ENCODE measurements around the gene DISP3. TPM values are rescaled to one million over a fixed set of nuclear protein-coding genes. Genes with fewer than 3 reads are reported as not detected.

Gene DISP3
- total and polyA plus RNA-seq, 2 experiments from 2014 or later = 0.10 TPM; not detected in 1

DNA sequence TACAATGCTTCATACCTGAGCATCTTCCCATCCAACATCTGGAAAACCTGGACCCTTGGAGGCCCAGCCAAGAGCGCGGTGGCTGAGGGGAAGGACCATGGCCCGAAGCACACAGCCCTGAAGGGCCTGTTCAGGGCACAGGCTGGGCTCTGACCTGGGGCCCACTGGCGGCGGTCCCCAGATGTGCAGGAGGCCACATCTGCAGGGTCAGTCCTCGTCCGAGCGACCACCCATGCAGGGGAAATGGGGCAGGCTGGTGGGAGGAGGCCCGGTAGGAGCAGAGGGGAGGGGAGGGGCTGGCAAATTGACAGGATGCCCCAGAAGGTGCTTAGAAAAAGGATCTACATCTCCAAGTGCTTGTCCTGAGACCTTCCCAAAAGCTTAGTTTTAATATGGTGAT is 59.9 kb downstream of the DISP3 start:
- peaks cover 4% of the 10 kb centered on the region for H3K27me3 ChIP-seq
- H2AFZ ChIP-seq = no peak overlapping the region
- 85% methylated on average over 9 of the region's 9 CpGs for WGBS (ENCODE audit: low lambda C conversion rate, missing lambda C conversion rate)

DNA sequence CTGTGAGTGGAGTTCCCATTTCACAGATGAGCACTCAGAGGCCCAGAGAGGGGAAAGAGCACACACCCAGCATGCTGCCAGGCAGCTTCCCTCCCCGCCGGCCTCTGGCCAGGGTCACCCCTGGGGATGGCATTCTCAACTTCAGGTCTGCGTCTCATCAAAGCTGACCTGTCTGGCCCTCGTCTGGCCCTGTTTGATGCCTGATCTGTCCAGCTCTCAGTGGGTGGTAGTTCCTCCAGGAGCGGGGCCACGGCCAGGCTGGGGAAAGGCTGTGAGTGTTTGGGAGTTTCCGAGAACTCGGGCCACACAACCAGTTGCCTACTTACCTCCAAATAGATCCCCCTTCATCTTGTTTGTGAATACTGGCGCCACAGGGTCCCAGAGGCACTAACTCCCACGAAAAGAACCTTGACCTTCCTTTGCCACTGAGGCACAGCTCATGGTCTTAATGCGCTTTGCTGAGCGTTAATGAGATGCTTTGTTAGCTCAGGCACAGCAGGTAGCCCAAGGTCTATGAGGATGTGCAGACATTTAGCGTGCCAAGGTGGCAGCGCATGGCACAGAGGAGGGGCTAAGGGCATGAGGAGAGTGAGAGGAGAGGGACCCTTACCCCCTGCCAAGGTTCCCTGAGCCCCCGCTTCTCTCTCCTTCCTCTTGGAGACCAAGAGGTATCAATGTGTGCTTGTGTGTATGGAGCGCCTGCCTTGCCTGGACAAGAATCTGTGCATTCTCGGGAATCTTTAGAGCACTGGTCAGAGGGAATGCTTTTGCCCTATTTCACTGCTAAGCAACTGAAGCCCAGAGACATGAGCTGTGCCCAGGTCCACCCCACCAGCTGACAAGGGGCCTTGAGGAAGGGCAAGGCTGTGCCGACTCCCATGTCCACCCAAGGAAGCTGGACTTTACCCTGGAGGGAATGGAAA is 61.2 kb downstream of the DISP3 start:
- H3K79me2 ChIP-seq = no peaks in the 10 kb centered on the region
- WGBS (ENCODE audit: low lambda C conversion rate, missing lambda C conversion rate) = 59% methylated on average over 18 of the region's 18 CpGs
- H3K9me2 ChIP-seq (replicated peaks; ENCODE audit: insufficient read depth) = no peaks in the 10 kb centered on the region
- H3K27ac ChIP-seq = no peak overlapping the region
- no peaks in the 10 kb centered on the region for H3K36me3 ChIP-seq (replicated peaks; ENCODE audit: insufficient read depth, low read depth)
- TF ChIP-seq EZH2 (IDR thresholded peaks at IDR 0.05; ENCODE audit: borderline replicate concordance) (no peak), EZH2phosphoT487 (IDR thresholded peaks at IDR 0.05; ENCODE audit: low read depth, severe bottlenecking, unreplicated experiment) (no peak)
- TF ChIP-seq, protein P1, sequence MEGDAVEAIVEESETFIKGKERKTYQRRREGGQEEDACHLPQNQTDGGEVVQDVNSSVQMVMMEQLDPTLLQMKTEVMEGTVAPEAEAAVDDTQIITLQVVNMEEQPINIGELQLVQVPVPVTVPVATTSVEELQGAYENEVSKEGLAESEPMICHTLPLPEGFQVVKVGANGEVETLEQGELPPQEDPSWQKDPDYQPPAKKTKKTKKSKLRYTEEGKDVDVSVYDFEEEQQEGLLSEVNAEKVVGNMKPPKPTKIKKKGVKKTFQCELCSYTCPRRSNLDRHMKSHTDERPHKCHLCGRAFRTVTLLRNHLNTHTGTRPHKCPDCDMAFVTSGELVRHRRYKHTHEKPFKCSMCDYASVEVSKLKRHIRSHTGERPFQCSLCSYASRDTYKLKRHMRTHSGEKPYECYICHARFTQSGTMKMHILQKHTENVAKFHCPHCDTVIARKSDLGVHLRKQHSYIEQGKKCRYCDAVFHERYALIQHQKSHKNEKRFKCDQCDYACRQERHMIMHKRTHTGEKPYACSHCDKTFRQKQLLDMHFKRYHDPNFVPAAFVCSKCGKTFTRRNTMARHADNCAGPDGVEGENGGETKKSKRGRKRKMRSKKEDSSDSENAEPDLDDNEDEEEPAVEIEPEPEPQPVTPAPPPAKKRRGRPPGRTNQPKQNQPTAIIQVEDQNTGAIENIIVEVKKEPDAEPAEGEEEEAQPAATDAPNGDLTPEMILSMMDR (IDR thresholded peaks at IDR 0.05; ENCODE audit: poor library complexity) = no peak
- H3K4me2 ChIP-seq = no peak overlapping the region
- no peaks in the 10 kb centered on the region for H4K20me1 ChIP-seq (ENCODE audit: insufficient read depth, poor library complexity, severe bottlenecking)
- H2AFZ ChIP-seq = no peak overlapping the region
- no peak for DNase-seq (ENCODE audit: low spot score)
- H3K27me3 ChIP-seq = peaks cover 4% of the 10 kb centered on the region
- no peaks in the 10 kb centered on the region for H3K4me1 ChIP-seq (ENCODE audit: insufficient read depth)
- H3K9me3 ChIP-seq (ENCODE audit: low read depth) = no peaks in the 10 kb centered on the region
- no peak overlapping the region for H3K4me3 ChIP-seq

More for the DNA sequence above, 59.9 kb downstream of the DISP3 start:
- TF ChIP-seq EZH2phosphoT487 (IDR thresholded peaks at IDR 0.05; ENCODE audit: low read depth, severe bottlenecking, unreplicated experiment) (no peak), EZH2 (IDR thresholded peaks at IDR 0.05; ENCODE audit: borderline replicate concordance) (no peak)
- TF ChIP-seq, protein P1 (IDR thresholded peaks at IDR 0.05; ENCODE audit: poor library complexity) = no peak
- no peak for DNase-seq (ENCODE audit: low spot score)
- H3K36me3 ChIP-seq (replicated peaks; ENCODE audit: insufficient read depth, low read depth) = no peaks in the 10 kb centered on the region
- H3K4me2 ChIP-seq = no peak overlapping the region
- H3K4me3 ChIP-seq = no peak overlapping the region
- H3K9me2 ChIP-seq (replicated peaks; ENCODE audit: insufficient read depth) = no peaks in the 10 kb centered on the region
- no peak overlapping the region for H3K27ac ChIP-seq
- H3K9me3 ChIP-seq (ENCODE audit: low read depth) = no peaks in the 10 kb centered on the region
- no peaks in the 10 kb centered on the region for H3K4me1 ChIP-seq (ENCODE audit: insufficient read depth)
- H4K20me1 ChIP-seq (ENCODE audit: insufficient read depth, poor library complexity, severe bottlenecking) = no peaks in the 10 kb centered on the region
- H3K79me2 ChIP-seq = no peaks in the 10 kb centered on the region

DNA sequence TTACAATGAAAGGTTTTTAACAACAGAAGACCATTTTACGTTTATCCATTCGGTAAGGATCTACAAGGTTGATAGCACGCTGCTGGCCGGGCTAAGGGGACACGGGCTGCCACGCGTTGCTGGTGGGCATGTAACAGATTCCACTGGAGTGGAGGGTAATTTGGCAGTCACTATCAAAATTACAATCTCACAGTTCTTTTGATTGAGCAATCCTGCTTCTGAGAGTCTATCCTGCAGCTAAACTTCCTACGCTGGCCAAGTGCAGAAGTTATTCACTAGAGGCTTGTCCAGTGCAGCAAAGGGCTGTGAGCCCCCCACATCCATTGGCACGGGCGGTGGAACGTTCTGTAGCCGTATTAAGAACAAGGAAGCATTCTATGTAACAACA is 61.8 kb downstream of the DISP3 start:
- no peak overlapping the region for H2AFZ ChIP-seq
- peaks cover 4% of the 10 kb centered on the region for H3K27me3 ChIP-seq
- H3K4me1 ChIP-seq (ENCODE audit: insufficient read depth) = no peaks in the 10 kb centered on the region
- no peaks in the 10 kb centered on the region for H3K9me2 ChIP-seq (replicated peaks; ENCODE audit: insufficient read depth)
- WGBS (ENCODE audit: low lambda C conversion rate, missing lambda C conversion rate) = 79% methylated on average over 12 of the region's 12 CpGs
- no peaks in the 10 kb centered on the region for H4K20me1 ChIP-seq (ENCODE audit: insufficient read depth, poor library complexity, severe bottlenecking)
- H3K4me2 ChIP-seq = no peak overlapping the region
- H3K4me3 ChIP-seq = no peak overlapping the region
- no peak overlapping the region for H3K27ac ChIP-seq
- no peak for DNase-seq (ENCODE audit: low spot score)
- H3K79me2 ChIP-seq = no peaks in the 10 kb centered on the region
- H3K36me3 ChIP-seq (replicated peaks; ENCODE audit: insufficient read depth, low read depth) = no peaks in the 10 kb centered on the region
- TF ChIP-seq, protein P1 (IDR thresholded peaks at IDR 0.05; ENCODE audit: poor library complexity) = no peak
- TF ChIP-seq EZH2 (IDR thresholded peaks at IDR 0.05; ENCODE audit: borderline replicate concordance) (no peak), EZH2phosphoT487 (IDR thresholded peaks at IDR 0.05; ENCODE audit: low read depth, severe bottlenecking, unreplicated experiment) (no peak)
- no peaks in the 10 kb centered on the region for H3K9me3 ChIP-seq (ENCODE audit: low read depth)

Measured in hepatocyte (in vitro differentiated cells).